ENCODE measurements around the gene PTPN1.

DNA sequence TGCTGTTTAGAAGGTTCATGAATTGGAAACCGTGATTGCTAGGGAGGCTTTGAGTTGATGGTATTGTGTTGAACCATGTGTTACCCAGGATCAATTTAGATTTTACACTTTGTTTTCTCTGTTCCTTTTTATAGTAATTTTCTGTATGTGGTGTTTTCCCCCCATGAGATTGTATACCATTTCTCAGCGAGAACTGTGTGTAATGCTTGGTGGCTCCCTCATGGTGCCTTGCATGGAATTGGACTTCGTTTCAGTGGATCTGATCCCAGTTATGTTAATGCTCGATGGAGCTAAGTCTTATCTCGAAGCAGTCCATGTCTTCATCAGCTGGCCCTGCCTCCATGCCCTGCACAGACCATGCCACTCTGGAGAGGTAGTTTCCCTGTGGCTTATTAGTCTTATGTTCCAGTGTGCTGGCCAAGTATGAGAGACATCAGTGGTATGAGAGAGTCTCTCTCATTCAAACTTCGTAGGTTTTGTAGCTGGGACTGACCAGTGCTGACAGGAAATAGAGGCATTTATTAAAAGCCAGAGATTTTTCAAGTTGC, 18.7 kb downstream of the PTPN1 start:
- no peak for TF ChIP-seq EZH2phosphoT487 (IDR thresholded peaks at IDR 0.05; ENCODE audit: borderline replicate concordance, low read length)
- TF ChIP-seq, protein P1, sequence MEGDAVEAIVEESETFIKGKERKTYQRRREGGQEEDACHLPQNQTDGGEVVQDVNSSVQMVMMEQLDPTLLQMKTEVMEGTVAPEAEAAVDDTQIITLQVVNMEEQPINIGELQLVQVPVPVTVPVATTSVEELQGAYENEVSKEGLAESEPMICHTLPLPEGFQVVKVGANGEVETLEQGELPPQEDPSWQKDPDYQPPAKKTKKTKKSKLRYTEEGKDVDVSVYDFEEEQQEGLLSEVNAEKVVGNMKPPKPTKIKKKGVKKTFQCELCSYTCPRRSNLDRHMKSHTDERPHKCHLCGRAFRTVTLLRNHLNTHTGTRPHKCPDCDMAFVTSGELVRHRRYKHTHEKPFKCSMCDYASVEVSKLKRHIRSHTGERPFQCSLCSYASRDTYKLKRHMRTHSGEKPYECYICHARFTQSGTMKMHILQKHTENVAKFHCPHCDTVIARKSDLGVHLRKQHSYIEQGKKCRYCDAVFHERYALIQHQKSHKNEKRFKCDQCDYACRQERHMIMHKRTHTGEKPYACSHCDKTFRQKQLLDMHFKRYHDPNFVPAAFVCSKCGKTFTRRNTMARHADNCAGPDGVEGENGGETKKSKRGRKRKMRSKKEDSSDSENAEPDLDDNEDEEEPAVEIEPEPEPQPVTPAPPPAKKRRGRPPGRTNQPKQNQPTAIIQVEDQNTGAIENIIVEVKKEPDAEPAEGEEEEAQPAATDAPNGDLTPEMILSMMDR (IDR thresholded peaks at IDR 0.05; ENCODE audit: low read depth, low read length, poor library complexity, severe bottlenecking): no peak

All from DOHH2 (cell line).